Right renal pelvis (tissue), 4 donors: ENCODE measurements around the gene GIN1. TPM values are rescaled to one million over a fixed set of nuclear protein-coding genes. Genes with fewer than 3 reads are reported as not detected.
"Not testable (repeated sequence)": the region's sequence is repeated elsewhere in the genome, so short reads cannot be mapped to it uniquely, and the experiment has no call there.

ENCODE experiments used
- DNase-seq, 4 donors: peaks; one replicate each; pipeline ENCODE4 v3.0.0-alpha.2; 2013; ENCODE audit warnings: low read depth in 4 of 4, low spot score in 3 of 4, missing footprints in 1 of 4
- polyA plus RNA-seq, 4 donors: library from polyadenylated mRNA; unstranded; fragments of 120-200 nt; gene quantifications; one replicate each; pipeline ENCODE4 v1.2.1, GENCODE V29; 2013; ENCODE audit not compliant: insufficient read length in 4 of 4

GIN1 gene
- polyA plus RNA-seq, 4 donors, result 11.0 to 13.9 (median 13.6) TPM

DNA sequence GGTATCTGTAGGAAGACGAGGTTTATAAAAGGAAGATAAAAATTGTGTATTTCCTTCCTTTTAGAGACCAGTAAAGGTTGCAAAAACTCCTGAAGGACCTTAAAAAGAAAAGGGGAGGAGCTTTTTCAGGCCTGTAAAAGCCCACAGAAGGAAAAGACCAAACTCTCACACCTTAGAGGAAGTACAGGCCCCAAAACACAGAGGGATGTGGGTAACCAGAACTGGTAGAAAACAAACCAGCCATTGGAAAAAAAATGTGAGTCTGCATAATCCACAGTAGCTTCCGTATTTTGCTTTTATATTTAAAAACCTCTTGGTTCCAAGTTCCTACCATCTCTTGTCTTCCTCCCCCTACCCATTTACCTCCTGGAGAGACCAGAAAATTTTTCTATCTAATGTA lies 8.5 kb downstream of the GIN1 start:
- DNase-seq, result no peak

DNA sequence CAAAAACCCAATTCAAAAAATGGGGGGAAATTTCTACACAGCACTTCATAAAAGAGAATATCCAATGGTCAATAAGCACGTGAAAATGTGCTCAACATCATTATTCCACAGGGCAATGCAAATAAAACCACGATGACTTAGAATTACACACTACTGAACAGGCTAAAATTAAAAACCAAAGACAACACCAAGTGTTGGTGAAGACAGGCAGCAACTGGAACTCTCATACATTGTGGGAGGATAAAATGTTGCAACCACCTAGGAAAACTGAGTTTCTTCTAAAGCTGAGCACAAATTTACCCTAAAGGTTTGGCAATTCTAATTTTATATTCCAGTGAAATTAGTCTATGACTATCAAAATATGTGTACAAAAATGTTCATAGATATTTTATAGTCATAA lies 9.5 kb downstream of the GIN1 start:
- no peak for DNase-seq

DNA sequence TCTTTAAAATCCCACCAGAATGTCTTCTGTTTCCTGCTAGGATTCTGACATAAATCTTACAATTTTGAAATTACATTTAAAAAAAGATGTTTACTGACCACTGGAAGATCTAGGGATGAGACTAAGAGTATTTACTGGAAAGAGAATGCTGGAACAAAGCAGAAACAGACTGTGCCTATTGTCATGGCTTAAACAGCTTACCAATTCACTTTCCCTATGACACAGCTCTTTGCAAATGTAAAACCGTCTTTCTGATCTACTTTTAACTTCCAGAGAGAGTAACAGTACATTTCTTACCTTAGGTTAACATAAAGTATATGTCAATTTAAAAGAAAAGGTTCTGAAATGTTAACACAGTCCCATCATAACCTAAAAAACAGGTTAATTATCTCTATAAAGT lies 10.7 kb downstream of the GIN1 start:
- DNase-seq, result no peak

DNA sequence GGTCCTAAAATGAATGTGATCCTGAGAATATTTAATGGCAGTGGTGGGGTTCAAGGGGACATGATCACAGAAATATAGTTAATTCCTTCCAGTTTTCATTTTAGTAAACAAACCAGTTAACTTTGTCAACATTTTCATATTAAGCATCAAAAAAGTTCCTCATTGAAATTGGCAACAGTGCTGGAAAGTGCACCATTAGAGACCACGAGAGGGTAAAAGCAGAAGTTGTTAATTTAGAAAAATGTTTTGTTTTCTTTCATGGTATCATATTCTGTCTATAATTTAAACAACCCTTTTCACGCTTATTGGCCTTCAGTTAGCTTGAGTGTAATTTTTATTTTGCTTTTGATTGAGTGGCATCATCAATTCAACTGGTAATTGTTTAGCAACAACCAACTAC lies 11.9 kb downstream of the GIN1 start:
- DNase-seq, result no peak

DNA sequence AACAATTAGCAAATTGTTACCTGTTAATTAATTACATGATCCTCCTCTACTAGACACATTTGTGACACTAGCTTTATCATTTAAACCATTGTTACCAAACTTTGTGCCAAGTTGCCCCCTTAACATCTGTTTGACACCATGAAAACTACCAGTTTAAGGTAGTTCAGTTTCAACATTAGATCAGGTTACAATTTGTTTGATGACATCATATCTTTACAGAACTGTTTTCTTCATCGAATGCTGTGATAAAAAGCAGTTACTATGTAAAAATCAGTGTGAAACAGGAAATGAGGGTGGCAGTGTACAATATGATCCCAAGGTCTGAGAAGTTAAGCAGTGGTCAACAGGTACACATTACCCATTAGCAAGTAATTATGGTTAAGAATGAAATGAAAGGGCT lies 17.7 kb downstream of the GIN1 start:
- DNase-seq, result no peak

DNA sequence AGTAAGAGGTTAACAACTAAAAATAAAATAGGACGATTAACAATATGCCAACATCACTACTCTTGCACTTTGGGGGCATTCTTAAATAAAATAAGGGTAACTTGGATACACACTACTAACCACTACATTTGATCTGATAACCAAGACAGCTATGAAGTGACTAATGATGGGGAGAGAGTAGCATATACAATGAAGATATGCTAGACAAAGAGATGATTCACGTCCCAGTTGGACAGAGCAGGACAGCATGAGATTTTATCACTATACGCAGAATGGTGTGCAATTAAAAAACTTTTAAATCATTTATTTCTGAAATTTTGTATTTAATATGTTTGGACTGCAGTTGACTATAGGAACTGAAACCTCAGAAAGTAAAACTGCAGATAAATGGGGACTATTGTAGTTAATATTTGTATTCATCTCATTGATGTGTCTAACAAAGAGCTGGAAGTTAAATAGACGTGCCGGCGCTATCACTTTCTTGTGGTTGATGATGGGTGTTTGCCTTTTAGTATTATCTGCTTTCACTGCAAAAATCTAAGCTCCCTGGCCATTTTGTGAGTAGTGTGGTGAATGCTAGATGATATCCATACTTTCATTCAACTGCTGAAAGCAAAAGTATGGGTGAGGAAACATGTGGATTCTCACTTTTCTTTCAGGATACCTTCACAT lies 18.7 kb downstream of the GIN1 start:
- no peak for DNase-seq

DNA sequence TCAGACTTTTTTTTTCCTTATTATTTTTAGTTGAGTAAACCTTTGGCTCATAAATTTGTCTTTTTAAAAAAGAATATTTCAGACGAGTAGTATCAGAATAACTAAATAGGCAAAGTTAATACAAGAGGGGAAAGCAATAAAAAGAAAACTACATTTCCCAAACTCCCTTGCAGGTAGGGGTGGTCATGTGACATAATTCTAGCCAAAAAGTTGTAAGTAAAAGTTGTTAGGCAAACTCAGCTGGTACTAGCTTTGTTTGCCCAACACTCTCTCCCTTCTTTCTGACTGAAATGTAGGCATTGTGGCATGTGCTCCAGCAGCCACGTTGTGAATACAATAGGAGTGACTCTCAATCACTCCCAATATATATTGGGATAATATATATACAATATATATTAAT lies 20.9 kb downstream of the GIN1 start:
- DNase-seq, result no peak

DNA sequence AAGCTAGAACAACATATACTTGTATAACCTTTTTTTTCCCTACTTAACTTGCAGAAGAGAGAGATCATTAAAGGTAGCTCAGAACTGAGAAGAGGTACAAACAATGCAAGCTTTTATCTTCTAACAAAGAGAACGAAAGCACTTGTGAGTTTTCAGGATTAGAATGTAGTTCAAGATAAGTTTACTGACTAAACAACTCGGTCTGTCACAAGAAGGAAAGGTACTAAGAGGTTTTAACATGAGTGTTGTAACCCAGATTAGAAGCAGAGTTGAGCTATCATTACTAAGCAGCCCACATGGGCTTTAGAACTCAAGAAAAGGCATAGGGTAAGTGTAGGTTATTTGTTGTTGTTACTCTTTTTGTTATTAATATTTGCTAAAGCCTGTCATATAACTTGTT lies 25.2 kb downstream of the GIN1 start:
- DNase-seq, result no peak

DNA sequence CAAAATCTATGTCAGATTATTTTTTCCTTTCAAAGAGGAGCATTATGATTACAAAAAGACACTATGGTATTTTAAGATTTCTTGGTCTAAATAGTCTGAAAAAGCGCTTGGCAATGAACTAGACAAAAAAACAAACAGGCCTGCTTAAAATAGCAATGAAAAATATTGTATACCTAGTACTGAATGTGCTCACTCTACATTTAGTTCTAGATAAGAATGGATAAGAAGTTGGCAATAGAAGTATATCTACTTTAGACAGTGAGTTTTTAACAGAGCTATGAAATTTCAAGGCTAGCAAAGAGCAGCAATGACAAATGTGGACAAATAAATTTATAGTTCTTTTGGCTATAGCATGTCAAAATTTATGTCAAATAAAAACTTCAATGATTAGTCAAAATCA lies 26.2 kb downstream of the GIN1 start:
- DNase-seq, result no peak

DNA sequence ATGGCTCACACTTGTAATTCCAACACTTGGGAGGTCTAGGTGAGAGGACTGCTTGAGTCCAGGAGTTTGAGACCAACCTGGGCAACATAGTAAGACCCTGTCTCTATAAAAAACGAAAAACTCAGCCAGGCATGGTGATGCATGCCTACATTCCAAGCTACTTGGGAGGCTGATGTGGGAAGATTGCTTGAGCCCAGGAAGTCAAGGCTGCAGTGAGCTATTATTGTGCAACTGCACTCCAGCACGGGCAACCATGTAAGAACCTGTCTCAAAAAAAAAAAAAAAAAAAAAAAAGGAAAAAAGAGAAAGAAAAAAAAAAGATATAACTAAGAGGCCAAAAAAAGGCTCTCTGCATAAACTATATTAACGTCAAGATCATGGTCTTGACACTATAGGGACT lies 27.3 kb downstream of the GIN1 start:
- DNase-seq, result no peak

DNA sequence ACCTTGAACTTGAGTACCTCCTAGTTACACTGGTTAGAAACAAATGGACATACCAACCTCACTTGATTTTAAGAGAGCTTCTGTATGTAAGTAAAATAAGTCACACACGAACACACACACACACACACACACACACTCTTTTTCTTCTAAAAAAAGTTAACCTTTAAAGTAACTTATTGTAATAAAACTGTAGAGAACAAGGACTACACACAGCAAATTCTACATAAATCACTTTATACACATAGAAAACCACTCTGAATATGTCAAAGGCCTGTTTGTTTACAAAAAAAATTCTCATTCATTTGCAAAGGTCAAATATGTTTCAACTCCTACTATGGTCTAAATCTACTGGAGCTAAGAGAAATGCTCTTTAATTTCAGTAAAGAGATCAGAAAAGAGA lies 29.1 kb downstream of the GIN1 start:
- no peak for DNase-seq

DNA sequence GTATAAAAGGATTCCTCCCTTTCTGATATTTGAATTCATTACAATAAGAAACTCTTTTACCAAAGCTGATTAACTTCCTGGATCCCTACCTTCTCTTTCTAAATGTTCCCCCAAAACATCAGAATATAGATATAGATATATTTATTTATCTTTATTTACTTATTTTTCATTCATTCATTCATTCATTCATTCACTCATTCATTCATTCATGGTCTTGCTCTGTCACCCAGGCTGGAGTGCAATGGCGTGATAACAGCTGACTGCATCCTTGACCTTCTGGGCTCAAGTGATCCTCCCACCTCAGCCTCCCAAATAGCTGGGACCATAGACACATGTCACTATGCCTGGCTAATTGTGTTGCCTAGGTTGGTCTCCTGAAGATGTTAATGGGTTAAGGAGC lies 30.7 kb downstream of the GIN1 start:
- no peak for DNase-seq

DNA sequence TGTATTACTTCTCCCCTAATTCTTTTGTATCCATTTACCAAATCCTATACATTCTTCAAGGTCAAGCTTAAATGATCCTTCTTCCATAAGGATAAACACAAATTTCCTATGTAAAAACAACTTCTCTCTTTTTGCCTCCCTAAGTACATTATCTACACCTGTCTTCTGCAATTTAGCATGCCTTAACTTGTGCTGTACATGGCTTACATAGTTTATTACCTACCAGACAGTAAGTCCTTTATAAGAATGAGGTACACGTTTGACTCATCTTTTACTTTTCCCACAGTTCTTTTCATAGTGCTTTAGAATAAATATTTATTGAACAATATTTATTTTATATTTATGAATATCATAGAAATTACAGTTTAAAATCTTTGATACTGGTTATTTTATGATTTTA lies 33.4 kb downstream of the GIN1 start:
- DNase-seq, result no peak

DNA sequence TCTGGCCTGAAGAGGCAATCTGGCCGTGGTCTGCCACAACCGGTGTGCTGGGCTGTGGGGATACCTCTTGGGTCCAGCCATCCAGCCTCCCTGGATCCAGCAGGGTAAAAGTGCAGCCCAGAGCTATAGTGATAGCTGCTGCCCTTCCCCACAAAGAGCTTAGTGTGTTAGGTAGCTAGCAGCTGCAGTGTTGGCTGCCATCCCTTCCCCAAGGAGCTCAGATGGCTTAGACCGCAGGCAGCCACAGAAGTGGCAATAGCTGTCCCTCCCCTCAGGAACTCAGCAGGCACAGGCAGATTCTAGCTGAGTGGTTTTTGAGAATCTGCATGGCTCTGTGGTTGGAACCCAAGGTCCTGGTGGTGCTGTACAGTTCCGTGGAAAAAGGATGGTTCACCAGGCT lies 40.1 kb downstream of the GIN1 start:
- DNase-seq, result no peak

DNA sequence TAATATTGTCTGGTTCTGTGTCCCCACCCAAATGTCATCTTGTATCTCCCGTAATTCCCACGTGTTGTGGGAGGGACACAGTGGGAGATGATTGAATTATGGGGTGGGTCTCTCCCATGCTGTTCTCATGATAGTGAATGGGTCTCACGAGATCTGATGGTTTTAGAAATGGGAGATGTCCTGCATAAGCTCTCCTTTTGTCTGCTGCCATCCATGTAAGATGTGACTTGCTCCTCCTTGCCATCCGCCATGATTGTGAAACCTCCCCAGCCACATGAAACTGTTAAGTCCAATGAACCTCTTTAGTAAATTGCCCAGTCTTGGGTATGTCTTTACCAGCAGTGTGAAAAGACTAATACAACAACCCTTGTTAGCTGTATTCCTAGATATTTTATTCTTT lies 44.5 kb downstream of the GIN1 start:
- no peak for DNase-seq

DNA sequence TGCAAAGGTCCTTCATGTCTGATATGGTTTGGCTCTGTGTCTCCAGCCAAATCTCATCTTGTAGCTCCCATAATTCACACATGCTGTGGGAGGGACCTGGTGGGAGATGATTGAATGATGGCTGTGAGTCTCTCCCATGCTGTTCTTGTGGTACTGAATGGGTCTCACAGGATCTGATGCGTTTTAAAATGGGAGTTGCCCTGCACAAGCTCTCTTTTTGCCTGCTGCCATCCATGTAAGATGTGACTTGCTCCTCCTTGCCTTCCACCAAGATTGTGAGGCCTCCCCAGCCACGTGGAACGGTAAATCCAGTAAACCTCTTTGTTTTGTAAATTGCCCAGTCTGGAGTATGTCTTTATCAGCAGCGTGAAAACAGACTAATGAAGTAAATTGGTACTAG lies 46.4 kb downstream of the GIN1 start:
- not testable (repeated sequence) for DNase-seq

DNA sequence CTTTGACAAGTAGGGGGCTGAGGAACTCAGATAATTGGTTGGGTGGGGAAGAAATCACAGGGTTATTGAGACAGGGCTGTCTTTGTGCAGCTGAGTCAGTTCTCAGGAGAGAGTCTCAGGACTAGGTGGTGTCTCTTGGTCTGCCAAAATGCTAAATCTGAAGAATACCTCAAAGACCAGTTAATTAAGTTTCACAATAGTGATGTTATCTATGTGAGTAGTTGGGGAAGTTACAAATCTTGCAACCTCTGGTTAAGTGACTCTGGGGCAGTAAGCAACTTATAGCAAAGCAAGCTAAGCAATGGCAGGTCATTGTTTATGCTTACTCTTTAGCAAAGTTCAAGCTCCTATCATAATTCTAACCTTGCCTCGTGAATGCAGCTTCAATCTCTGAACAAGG lies 53.6 kb downstream of the GIN1 start:
- DNase-seq, result no peak

DNA sequence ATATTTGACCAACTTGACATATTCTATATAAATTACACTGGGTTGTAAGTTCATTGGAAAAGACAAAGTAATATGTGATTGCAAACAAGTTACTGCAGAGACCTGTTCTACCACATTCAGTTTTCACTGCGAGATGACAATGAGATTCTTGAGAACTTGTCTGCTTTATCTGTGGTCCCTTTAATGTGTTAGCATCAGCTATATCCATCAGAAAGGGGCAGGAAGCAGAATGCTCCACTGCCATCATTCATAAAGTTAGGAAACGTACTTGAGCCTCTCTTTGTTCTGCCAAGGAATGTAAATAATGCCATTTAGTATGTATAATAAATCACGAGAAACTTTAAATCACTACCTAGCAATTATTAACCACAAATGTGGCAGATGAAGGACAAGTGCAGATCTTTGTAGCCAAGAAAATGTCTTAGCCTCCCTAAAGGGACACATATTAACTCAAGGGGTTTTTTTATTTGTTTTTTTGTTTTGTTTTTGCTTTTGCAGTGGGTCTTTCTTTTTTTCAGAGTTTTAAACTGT lies 59.4 kb downstream of the GIN1 start:
- DNase-seq, result peak in 2 of 4 donors; percentile 8 to 10

DNA sequence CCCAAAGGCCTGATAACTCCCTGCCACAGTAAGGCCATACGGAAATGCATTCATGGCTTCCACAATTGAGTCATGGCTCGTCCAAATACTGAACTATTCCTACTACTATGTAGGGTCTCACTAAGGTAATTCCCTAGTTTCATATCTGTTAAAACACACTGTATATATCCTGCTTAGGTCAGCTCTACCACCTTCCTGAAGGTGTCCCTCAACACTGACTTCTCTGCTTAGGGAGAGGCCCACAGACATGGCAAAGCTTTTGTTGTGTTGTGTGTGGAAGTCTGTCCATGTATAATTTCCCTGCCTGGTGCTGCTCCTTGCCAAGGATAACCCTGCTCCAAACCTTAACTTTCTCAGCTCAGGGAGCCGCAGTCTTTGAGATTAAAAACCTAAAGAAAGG lies 60.4 kb downstream of the GIN1 start:
- DNase-seq, result no peak

DNA sequence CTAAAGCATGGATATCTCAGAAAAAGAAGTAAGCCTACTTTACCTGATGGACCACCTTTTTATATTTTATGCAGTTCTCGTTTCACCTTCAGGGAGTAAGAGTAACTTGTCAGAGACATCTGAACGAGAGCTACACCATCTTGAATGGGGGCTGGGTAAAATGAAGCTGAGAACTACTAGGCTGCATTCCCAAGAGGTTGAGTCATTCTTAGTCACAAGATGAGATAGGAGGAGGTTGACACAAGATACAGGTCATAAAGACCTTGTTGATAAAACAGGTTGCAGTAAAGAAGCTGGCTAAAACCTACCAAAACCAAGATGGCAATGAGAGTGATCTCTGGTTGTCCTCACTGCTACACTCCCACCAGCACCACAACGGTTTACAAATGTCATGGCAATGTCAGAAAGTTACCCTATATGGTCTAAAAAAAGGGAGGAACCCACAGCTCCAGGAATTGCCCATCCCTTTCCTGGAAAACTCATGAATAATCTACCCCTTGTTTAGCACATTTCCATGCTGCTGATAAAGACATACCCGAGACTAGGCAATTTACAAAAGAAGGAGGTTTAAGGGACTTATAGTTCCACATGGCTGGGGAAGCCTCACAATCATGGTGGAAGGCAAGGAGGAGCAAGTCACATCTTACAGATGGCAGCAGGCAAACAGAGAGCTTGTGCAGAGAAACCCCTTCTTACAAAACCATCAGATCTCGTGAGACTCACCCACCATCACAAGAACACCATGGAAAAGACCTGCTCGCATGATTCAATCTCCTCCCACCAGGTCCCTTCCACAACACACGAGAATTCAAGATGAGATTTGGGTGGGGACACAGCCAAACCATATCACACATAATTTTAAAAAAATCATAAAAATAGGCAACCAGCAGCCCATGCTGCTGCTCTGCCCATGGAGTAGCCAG lies 62.5 kb downstream of the GIN1 start:
- no peak for DNase-seq

DNA sequence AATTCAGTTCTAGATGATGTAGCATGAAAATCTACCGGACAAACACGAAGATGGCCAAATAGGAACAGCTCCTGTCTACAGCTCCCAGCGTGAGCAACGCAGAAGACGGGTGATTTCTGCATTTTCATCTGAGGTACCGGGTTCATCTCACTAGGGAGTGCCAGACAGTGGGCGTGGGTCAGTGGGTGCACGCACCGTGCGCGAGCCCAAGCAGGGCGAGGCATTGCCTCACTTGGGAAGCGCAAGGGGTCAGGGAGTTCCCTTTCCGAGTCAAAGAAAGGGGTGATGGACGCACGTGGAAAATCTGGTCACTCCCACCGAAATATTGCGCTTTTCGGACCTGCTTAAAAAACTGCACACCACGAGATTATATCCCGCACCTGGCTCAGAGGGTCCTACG lies 73.2 kb downstream of the GIN1 start:
- not testable (repeated sequence) for DNase-seq
